HPDE6-E6E7 (cell line): ENCODE results near the gene GIPC1.

Source experiments
- DNase-seq: peaks from one replicate; pipeline ENCODE4 v3.0.0; 2011; ENCODE audit warnings: missing footprints; ENCODE audit errors: extremely low spot score

GIPC1 gene

GRCh38 chr19:14437578-14438140 lies 58.3 kb downstream of the GIPC1 start:
- no peak for DNase-seq

DNA sequence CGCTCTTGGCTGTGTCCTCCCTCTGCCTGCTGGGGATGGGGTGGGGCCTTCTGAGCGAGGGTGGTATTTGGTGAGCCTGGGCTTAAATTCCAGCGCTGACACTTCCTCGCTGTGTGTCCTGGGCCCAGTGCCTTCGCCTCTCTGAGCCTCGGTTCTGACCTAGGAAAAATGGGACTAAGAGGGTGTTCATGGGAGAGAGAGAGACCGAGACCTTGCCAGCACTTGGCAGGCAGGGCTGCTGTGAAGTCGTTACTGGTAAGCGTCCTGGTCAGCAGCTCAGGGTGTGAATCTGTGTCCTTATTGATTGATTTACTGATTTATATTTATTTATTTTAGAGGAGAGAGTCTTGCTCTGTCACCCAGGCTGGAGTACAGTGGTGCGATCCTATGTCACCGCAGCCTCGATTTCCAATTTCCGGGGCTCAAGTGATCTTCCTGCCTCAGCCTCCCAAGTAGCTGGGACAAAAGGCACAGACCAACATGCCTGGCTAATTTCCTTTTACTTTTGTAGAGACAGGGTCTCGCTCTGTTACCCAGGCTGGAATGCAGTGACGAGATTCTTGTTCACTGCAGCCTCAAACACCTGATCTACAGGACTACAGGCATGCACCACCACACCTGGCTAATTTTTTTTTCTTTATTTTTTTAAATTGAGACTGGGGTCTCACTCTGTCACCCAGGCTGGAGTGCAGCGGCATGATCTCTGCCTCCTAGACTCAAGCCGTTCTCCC lies 60.4 kb downstream of the GIPC1 start:
- no peak for DNase-seq

DNA sequence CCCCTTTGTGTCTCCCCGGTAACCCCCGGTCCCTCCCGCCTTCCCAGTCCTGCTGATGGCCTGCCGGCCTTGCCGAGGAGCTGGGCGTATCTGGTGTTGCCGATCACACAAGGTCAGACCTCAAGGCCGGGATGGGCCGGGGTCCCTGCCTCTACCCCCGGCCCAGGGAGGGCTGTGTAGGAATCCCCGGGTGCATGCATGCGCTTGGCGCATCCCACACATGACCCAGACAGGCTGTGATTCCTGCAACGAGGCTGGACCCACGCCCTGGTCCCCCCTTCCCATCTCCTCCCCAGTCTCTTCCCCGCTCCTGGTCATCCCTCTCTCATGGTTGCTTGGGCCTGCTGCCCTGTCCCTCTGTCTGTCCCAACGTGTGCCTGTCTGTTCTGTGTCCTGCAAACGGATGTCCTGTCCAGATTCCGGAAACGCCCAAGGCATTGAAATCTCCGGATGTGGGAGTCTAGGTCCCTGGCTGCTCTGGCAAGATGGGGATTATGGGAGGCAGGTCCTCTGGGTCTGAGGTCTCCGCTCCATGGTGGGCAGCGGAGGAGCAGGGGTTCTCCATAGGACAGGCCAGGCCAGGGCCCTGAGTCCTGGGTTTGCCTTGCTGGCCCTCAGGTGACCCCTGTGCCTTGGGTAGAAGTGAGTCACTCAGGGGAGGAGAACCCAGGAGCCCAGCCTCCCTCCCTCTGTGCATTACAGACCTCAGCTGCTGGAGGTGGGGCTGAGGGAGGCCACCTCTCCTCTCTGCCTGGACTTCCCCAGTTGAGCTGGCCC lies 61.2 kb downstream of the GIPC1 start:
- DNase-seq, result peak; percentile 65

DNA sequence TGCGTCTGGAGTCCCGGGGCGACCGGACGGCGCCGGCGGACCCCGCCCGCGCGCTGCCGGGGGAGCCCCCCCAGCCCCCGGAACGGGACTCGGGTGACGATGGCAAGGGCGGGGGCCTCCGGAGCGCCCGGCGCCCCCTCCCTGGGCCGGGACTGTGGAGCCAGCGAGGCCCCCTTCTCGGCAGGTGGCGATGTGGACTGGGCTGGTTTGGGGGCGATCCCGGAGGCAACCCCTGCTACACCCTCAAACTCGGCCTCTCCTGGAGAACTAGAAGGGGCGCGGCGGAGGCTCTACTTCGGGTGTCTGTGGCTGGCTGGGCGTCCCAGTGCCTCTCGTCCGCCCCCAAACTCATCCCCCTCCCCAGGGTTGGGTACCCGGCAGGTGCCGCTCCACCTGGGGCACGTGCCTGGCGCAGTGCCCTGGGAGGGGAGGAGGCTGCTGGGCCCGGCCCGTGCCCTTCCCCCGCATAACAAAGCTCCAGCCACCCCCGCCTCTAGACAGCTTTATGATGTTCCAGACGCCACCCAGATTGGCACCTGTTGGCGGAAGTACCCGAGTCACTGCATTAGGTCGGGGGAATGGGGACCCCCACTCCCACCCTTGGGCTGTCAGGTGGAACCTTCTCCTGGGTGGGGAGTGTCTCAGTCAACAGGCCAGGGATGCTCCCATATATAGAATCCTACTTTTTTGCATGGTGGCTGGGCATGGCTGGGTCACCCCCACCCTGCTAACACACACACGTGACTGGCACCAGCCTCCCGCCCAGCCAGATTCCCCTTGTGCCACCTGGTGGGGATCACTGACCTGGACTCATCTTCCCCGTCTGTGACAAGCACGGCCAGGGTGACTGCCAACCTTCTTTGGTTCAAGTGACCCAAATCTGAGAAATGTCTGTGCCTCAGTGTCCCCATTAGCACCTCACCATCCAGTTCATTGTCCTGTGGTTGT lies 62.1 kb downstream of the GIPC1 start:
- DNase-seq, result no peak

- no peak for DNase-seq
These were observed 63.0 kb downstream of the GIPC1 start, which contains the start of gene PKN1 for GRCh38 chr19:14432791-14433553. TSS of gene PKN1 (plus strand) at chr19:14433306. CDS start at chr19:14433522, 216 bp downstream.

GRCh38 chr19:14430712-14431111 lies 65.2 kb downstream of the GIPC1 start:
- DNase-seq, result no peak

DNA sequence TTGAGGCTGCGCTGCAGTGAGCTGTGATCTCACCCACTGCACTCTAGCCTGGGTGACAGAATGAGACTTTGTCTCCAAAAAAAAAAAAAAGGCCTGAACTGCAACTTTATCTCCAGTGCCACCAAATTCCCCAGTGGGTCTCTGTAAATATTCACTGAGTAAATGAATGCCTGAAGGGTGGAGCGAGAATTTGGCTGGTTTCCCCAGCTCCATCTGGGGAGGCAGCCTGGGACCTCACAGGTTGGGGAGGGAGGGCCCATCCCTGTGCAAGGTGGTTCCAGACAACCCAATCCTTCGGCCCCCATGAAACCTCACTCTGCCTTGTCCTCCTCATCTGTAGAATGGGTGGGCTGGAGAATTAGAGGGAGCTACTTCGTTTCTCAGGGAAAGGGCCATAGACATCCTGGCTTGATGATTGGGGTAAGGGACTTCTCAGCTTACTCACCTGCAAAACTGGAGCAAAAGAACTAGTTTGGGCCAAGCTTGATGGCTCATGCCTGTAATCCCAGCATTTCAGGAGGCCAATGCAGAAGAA lies 67.0 kb downstream of the GIPC1 start:
- no peak for DNase-seq
